SK-N-MC (cell line): Measurements from ENCODE around the gene GINS1.

Source experiments
- DNase-seq: peaks from one replicate; pipeline ENCODE4 v3.0.0-alpha.2; 2011; ENCODE audit warnings: low read depth, low spot score
- H3K27ac ChIP-seq: fragments of 200-600 bp; sonication (generic); 2 replicates; pipeline ENCODE4 v1.5.1; 2016; ENCODE audit warnings: mixed run types
- H3K36me3 ChIP-seq: fragments of 200-600 bp; sonication (generic); 2 replicates; pipeline ENCODE4 v1.6.1; 2017; ENCODE audit warnings: antibody characterized with exemption, low read length, mixed read lengths; ENCODE audit not compliant: insufficient read depth
- H3K4me3 ChIP-seq: fragments of 200-600 bp; sonication (generic); 2 replicates; pipeline ENCODE4 v1.5.1; 2016
- H3K9ac ChIP-seq: fragments of 200-600 bp; sonication (generic); 2 replicates; pipeline ENCODE4 v1.8.0; 2017; ENCODE audit warnings: mixed run types, mixed read lengths; ENCODE audit not compliant: insufficient read length
- H3K9me3 ChIP-seq: fragments of 200-600 bp; sonication (generic); 2 replicates; pipeline ENCODE4 v1.6.1; 2017; ENCODE audit warnings: low read depth, mild to moderate bottlenecking, antibody characterized with exemption, low read length, moderate library complexity, mixed read lengths
- EZH2 ChIP-seq: fragments of 200-600 bp; sonication (generic); IDR thresholded peaks from one replicate; pipeline ENCODE4 v1.6.1; 2017; ENCODE audit warnings: antibody characterized with exemption
- FOXP2 ChIP-seq: optimal IDR thresholded peaks from 2 replicates; pipeline ENCODE3; 2011; ENCODE audit warnings: mild to moderate bottlenecking, moderate library complexity; ENCODE audit not compliant: insufficient read depth; ENCODE audit errors: extremely low read length, control extremely low read depth
- POLR2AphosphoS5 ChIP-seq: IDR thresholded peaks from 2 replicates; pipeline ENCODE4 v1.6.1; 2012; ENCODE audit warnings: mild to moderate bottlenecking, low read depth, low read length, borderline replicate concordance

GINS1 gene

DNA sequence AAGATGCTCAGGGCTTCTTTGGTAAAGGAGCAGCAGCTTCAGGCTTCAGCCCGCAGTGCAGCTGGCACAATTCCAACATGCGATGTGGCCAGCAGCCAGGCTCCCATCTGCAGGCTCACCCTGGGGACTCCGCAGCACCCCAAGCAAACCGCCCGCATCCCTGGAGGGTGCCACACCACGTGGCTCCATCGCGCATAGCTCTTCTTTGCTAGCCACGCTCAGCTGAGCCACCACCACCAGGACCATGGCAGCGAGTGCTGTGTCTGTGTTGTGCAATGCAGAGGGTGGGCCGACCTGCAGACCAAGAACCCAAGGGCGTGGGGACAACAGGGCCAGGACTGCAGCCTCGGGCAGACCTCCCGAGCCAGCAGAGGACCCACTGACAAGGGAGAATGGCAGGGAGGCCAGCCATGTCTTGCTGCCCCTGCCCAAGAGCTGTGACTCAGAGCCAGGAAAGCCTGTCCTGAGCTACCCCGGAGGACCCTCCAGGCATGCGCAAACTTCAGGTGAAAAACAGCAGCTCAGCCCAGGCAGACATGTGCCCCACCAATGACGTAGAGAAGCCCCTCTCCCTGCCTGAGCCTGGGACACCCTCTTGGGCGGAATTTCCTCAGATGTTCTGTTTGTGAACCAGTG is 87.8 kb downstream of the GINS1 start:
- H3K9me3 ChIP-seq: no peaks in the 10 kb centered on the region
- no peak overlapping the region for H3K9ac ChIP-seq
- H3K4me3 ChIP-seq: no peak overlapping the region
- no peak overlapping the region for H3K27ac ChIP-seq
- no peaks in the 10 kb centered on the region for H3K36me3 ChIP-seq
- DNase-seq: no peak
- TF ChIP-seq EZH2 (no peak), POLR2AphosphoS5 (no peak), FOXP2 (no peak)

DNA sequence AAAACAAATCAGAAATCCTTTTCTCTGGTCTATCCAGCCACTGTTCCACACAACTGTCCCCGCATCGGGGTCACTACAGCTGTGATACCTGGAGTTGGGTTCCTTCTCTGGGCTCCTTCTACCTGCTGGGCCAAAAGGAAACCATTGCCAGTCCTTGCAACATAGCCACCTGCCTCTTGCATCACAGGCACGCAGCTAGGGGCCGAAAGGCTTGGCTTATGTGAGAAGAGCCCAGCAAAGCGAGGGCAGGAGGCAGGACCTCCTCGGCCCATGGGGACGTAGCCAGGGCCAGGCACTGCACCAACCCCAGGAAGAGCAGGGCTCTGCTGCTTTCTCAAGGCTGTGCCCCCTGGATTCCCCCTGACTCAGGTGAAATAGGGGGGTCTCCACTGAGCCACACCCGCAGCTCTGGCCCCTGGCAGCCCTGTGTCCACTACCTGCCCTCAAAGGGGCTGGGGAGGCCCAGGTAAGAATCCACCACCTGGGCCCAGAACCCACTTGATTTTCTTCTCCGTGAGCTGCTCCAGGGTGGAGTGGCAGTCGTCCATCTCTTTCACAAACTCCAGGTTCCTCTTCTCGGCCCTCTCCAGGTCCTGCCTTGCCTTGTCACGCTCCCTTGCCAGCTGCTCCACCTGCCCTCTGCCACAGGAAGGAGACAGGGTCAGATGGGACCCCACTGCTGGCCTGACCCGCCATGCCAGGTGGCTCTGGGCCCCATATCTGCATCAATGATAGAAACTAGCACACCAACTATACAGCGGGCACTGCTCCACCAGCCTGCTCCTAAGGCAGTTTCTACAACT is 88.9 kb downstream of the GINS1 start:
- no peaks in the 10 kb centered on the region for H3K9me3 ChIP-seq
- no peak overlapping the region for H3K4me3 ChIP-seq

DNA sequence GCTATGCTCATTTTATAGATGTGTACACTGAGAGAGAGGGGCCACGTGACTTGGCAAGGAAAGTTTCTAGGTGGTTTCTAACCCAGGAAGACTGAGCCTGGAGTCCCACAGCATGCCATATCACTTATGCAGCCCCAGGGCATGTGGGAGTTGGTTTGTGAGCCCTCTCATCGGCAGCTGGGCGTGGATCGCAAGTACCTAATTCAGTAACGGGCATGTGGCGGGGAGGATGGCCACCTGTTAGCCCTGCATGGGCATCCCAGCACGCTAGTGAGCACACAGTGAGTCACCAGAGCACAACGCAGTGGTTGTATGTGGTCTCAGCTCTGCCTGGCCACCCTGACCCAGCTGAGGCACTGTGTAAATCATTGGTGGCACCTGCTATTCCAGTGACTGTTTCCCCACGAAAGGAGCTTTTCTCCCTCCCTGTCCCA is 89.5 kb downstream of the GINS1 start:
- H3K9me3 ChIP-seq: no peaks in the 10 kb centered on the region
- no peak for DNase-seq
- H3K9ac ChIP-seq: no peak overlapping the region
- no peaks in the 10 kb centered on the region for H3K36me3 ChIP-seq
- H3K27ac ChIP-seq: no peak overlapping the region
- TF ChIP-seq EZH2 (no peak), POLR2AphosphoS5 (no peak), FOXP2 (no peak)
- no peak overlapping the region for H3K4me3 ChIP-seq

More for the DNA sequence above, 88.9 kb downstream of the GINS1 start:
- no peak for DNase-seq
- Histone ChIP-seq H3K36me3 (no peaks in the 10 kb centered on the region), H3K27ac (no peak overlapping the region), H3K9ac (no peak overlapping the region)
- TF ChIP-seq POLR2AphosphoS5 (no peak), EZH2 (no peak), FOXP2 (no peak)

DNA sequence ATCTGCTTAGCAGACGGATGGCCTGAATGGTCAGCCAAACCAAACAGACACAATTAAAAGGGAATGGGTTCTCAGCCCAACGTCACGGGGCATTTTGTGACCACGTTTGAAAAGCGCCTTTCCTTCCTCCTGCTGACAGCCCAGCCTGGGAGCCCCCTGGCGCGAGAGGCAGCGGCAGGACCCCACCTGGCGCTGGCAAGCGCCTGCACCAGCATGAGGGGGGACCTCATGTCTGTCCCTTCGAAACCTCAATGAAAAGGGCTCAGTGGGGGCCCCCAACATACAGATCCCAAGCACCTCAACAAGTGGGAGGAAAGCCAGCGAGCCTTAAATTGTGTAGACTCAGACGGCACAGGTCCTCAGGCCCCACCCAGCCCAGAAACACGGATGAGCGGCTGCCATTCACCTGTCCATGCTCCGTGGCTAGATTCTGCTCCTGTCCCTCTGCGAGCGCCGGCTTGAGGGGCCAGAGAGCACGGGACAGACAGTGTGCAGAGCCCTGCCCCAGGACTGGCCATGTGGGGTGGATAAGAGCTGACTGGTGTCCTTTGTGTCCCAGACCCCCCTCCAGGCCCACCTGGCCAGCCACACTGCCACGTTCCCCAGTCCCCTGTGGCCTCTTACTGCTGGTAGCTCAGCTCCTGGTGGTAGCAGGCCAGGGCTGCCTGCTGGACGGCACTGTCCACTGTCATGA is 90.3 kb downstream of the GINS1 start:
- Histone ChIP-seq H3K4me3 (no peak overlapping the region), H3K9me3 (no peaks in the 10 kb centered on the region), H3K27ac (no peak overlapping the region), H3K36me3 (no peaks in the 10 kb centered on the region; the same call in 1 of the 2 replicates), H3K9ac (no peak overlapping the region)
- no peak for DNase-seq
- no peak for TF ChIP-seq EZH2
